HEK293 (cell line): Measurements from ENCODE around the gene SYCN.

Source experiments
- AEBP2 ChIP-seq: fragments of 450-650 bp; formaldehyde crosslinking; IDR thresholded peaks from 2 replicates; pipeline ENCODE4 v1.5.1; 2016; ENCODE audit warnings: missing biosample characterization, missing genetic modification characterization, borderline replicate concordance
- BCL6B ChIP-seq: fragments of 450-650 bp; formaldehyde crosslinking; IDR thresholded peaks from 2 replicates; pipeline ENCODE4 v1.5.1; 2017; ENCODE audit warnings: missing biosample characterization, missing genetic modification characterization
- GFI1B ChIP-seq: fragments of 450-650 bp; formaldehyde crosslinking; IDR thresholded peaks from 2 replicates; pipeline ENCODE4 v1.5.1; 2016; ENCODE audit warnings: missing biosample characterization, missing genetic modification characterization
- GLIS1 ChIP-seq: fragments of 450-650 bp; formaldehyde crosslinking; IDR thresholded peaks from 2 replicates; pipeline ENCODE4 v1.5.1; 2016; ENCODE audit warnings: missing biosample characterization, missing genetic modification characterization
- KLF1 ChIP-seq: fragments of 450-650 bp; formaldehyde crosslinking; IDR thresholded peaks from 2 replicates; pipeline ENCODE4 v1.5.1; 2016; ENCODE audit warnings: missing biosample characterization, missing genetic modification characterization
- KLF10 ChIP-seq: fragments of 450-650 bp; IDR thresholded peaks from 2 replicates; pipeline ENCODE4 v1.5.1; 2018; ENCODE audit warnings: missing biosample characterization, mild to moderate bottlenecking, missing genetic modification characterization
- KLF9 ChIP-seq: fragments of 450-650 bp; formaldehyde crosslinking; IDR thresholded peaks from 2 replicates; pipeline ENCODE4 v1.5.1; 2016; ENCODE audit warnings: missing biosample characterization, missing genetic modification characterization, low read depth
- MEIS1 ChIP-seq: sonication (generic); formaldehyde crosslinking; IDR thresholded peaks from 2 replicates; pipeline ENCODE4 v1.8.1; 2022; ENCODE audit warnings: missing genetic modification reagents, mild to moderate bottlenecking, borderline replicate concordance
- PRDM1 ChIP-seq: fragments of 450-650 bp; formaldehyde crosslinking; IDR thresholded peaks from 2 replicates; pipeline ENCODE4; 2016; ENCODE audit warnings: missing biosample characterization, missing genetic modification characterization
- REPIN1 ChIP-seq: fragments of 450-650 bp; formaldehyde crosslinking; IDR thresholded peaks from 2 replicates; pipeline ENCODE4 v1.5.1; 2017; ENCODE audit warnings: missing biosample characterization, missing genetic modification characterization, low read depth
- SETDB1 ChIP-seq: IDR thresholded peaks from one replicate; pipeline ENCODE4 v1.6.1; 2017; ENCODE audit warnings: mild to moderate bottlenecking, low read length, moderate library complexity, mixed read lengths; ENCODE audit not compliant: insufficient read length
- WT1 ChIP-seq: fragments of 450-650 bp; formaldehyde crosslinking; IDR thresholded peaks from 2 replicates; pipeline ENCODE4 v1.5.1; 2016; ENCODE audit warnings: missing biosample characterization, missing genetic modification characterization
- ZBTB21 ChIP-seq: fragments of 450-650 bp; formaldehyde crosslinking; IDR thresholded peaks from 2 replicates; pipeline ENCODE4 v1.5.1; 2017; ENCODE audit warnings: missing biosample characterization, missing genetic modification characterization
- ZEB2 ChIP-seq: fragments of 450-650 bp; formaldehyde crosslinking; IDR thresholded peaks from 2 replicates; pipeline ENCODE4 v1.5.1; 2016; ENCODE audit warnings: missing biosample characterization, missing genetic modification characterization
- ZFHX2 ChIP-seq: fragments of 450-650 bp; formaldehyde crosslinking; conservative IDR thresholded peaks from 2 replicates; pipeline ENCODE4 v1.5.1; 2016; ENCODE audit warnings: missing biosample characterization, missing genetic modification characterization
- ZNF146 ChIP-seq: fragments of 450-650 bp; formaldehyde crosslinking; IDR thresholded peaks from 2 replicates; pipeline ENCODE4 v1.5.1; 2016; ENCODE audit warnings: missing biosample characterization, missing genetic modification characterization
- ZNF155 ChIP-seq: fragments of 450-650 bp; formaldehyde crosslinking; IDR thresholded peaks from 2 replicates; pipeline ENCODE4 v1.5.1; 2016; ENCODE audit warnings: missing biosample characterization, missing genetic modification characterization
- ZNF174 ChIP-seq: fragments of 450-650 bp; formaldehyde crosslinking; IDR thresholded peaks from 2 replicates; pipeline ENCODE4 v1.5.0; 2017; ENCODE audit warnings: missing biosample characterization, mild to moderate bottlenecking, missing genetic modification characterization
- ZNF175 ChIP-seq: fragments of 450-650 bp; formaldehyde crosslinking; IDR thresholded peaks from 2 replicates; pipeline ENCODE4 v1.5.1; 2016; ENCODE audit warnings: missing biosample characterization, missing genetic modification characterization
- ZNF2 ChIP-seq: fragments of 450-650 bp; formaldehyde crosslinking; IDR thresholded peaks from 2 replicates; pipeline ENCODE4 v1.5.1; 2016; ENCODE audit warnings: missing biosample characterization, missing genetic modification characterization
- ZNF26 ChIP-seq: fragments of 450-650 bp; formaldehyde crosslinking; IDR thresholded peaks from 2 replicates; pipeline ENCODE4 v1.5.1; 2016; ENCODE audit warnings: missing biosample characterization, missing genetic modification characterization
- ZNF266 ChIP-seq: fragments of 450-650 bp; formaldehyde crosslinking; IDR thresholded peaks from 2 replicates; pipeline ENCODE4 v1.5.1; 2016; ENCODE audit warnings: missing biosample characterization, missing genetic modification characterization, low read depth
- ZNF302 ChIP-seq: fragments of 450-650 bp; formaldehyde crosslinking; IDR thresholded peaks from 2 replicates; pipeline ENCODE4 v1.5.1; 2016; ENCODE audit warnings: missing biosample characterization, missing genetic modification characterization, low read depth
- ZNF354C ChIP-seq: fragments of 450-650 bp; formaldehyde crosslinking; IDR thresholded peaks from 2 replicates; pipeline ENCODE4 v1.5.1; 2016; ENCODE audit warnings: missing biosample characterization, missing genetic modification characterization, low read depth, borderline replicate concordance
- ZNF362 ChIP-seq: fragments of 450-650 bp; formaldehyde crosslinking; IDR thresholded peaks from 2 replicates; pipeline ENCODE4 v1.5.1; 2016; ENCODE audit warnings: missing biosample characterization, missing genetic modification characterization
- ZNF423 ChIP-seq: fragments of 450-650 bp; formaldehyde crosslinking; IDR thresholded peaks from 2 replicates; pipeline ENCODE4 v1.5.1; 2016; ENCODE audit warnings: missing biosample characterization, missing genetic modification characterization
- ZNF529 ChIP-seq: fragments of 450-650 bp; formaldehyde crosslinking; IDR thresholded peaks from 2 replicates; pipeline ENCODE4 v1.5.1; 2017; ENCODE audit warnings: missing genetic modification characterization, missing biosample characterization; ENCODE audit not compliant: insufficient replicate concordance
- ZNF560 ChIP-seq: fragments of 450-650 bp; formaldehyde crosslinking; IDR thresholded peaks from 2 replicates; pipeline ENCODE4 v1.5.1; 2017; ENCODE audit warnings: missing biosample characterization, missing genetic modification characterization, borderline replicate concordance
- ZNF561 ChIP-seq: fragments of 450-650 bp; IDR thresholded peaks from 2 replicates; pipeline ENCODE4 v1.5.1; 2018; ENCODE audit warnings: missing biosample characterization, missing genetic modification characterization, borderline replicate concordance
- ZNF600 ChIP-seq: fragments of 450-650 bp; formaldehyde crosslinking; IDR thresholded peaks from 2 replicates; pipeline ENCODE4 v1.5.1; 2016; ENCODE audit warnings: missing biosample characterization, missing genetic modification characterization
- ZNF707 ChIP-seq: fragments of 450-650 bp; formaldehyde crosslinking; IDR thresholded peaks from 2 replicates; pipeline ENCODE4 v1.5.1; 2016; ENCODE audit warnings: missing biosample characterization, missing genetic modification characterization
- ZNF747 ChIP-seq: fragments of 450-650 bp; formaldehyde crosslinking; IDR thresholded peaks from 2 replicates; pipeline ENCODE4 v1.5.1; 2016; ENCODE audit warnings: missing biosample characterization, missing genetic modification characterization
- TF ChIP-seq, protein P1 (sequence below): fragments of 450-650 bp; formaldehyde crosslinking; IDR thresholded peaks from 2 replicates; pipeline ENCODE4 v1.5.1; 2016; ENCODE audit warnings: missing biosample characterization, missing genetic modification characterization

SYCN gene

GRCh38 chr19:39174558-39175544 is 29.2 kb downstream of the SYCN start (continued):
- TF ChIP-seq, protein P1, sequence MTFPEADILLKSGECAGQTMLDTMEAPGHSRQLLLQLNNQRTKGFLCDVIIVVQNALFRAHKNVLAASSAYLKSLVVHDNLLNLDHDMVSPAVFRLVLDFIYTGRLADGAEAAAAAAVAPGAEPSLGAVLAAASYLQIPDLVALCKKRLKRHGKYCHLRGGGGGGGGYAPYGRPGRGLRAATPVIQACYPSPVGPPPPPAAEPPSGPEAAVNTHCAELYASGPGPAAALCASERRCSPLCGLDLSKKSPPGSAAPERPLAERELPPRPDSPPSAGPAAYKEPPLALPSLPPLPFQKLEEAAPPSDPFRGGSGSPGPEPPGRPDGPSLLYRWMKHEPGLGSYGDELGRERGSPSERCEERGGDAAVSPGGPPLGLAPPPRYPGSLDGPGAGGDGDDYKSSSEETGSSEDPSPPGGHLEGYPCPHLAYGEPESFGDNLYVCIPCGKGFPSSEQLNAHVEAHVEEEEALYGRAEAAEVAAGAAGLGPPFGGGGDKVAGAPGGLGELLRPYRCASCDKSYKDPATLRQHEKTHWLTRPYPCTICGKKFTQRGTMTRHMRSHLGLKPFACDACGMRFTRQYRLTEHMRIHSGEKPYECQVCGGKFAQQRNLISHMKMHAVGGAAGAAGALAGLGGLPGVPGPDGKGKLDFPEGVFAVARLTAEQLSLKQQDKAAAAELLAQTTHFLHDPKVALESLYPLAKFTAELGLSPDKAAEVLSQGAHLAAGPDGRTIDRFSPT (tag by site-specific recombination), result 0 out of 2 replicates have a peak, but pooled peaks have one; percentile 50
- TF ChIP-seq KLF1 (tag by site-specific recombination), result peak; percentile 69
- no peak for TF ChIP-seq ZNF707 (tag by site-specific recombination)
- TF ChIP-seq ZNF354C (tag by site-specific recombination), result no peak
- no peak for TF ChIP-seq ZNF600 (tag by site-specific recombination)
- no peak for TF ChIP-seq ZNF174 (tag by site-specific recombination)
- TF ChIP-seq ZNF175 (tag by site-specific recombination), result no peak
- no peak for TF ChIP-seq ZNF529
- no peak for TF ChIP-seq ZBTB21 (tag by site-specific recombination)
- no peak for TF ChIP-seq MEIS1
- no peak for TF ChIP-seq ZNF561
- TF ChIP-seq KLF9, result peak; percentile 93
- TF ChIP-seq ZNF266 (tag by site-specific recombination), result no peak
- TF ChIP-seq ZEB2 (tag by site-specific recombination), result no peak
- peak; percentile 93 for TF ChIP-seq GLIS1 (tag by site-specific recombination)
- TF ChIP-seq ZNF302, result no peak
- TF ChIP-seq ZNF155, result no peak
- no peak for TF ChIP-seq ZNF362 (tag by site-specific recombination)
- TF ChIP-seq AEBP2, result no peak
- no peak for TF ChIP-seq ZNF2 (tag by site-specific recombination)
- TF ChIP-seq ZNF146 (tag by site-specific recombination), result no peak
- no peak for TF ChIP-seq BCL6B (tag by site-specific recombination)
- no peak for TF ChIP-seq SETDB1
- no peak for TF ChIP-seq REPIN1 (tag by site-specific recombination)
- no peak for TF ChIP-seq ZNF560 (tag by site-specific recombination)
- peak; percentile 77 for TF ChIP-seq ZFHX2 (tag by site-specific recombination)
- no peak for TF ChIP-seq WT1
- TF ChIP-seq PRDM1, result no peak
- no peak for TF ChIP-seq ZNF747 (tag by site-specific recombination)
- TF ChIP-seq ZNF26 (tag by site-specific recombination), result no peak
- TF ChIP-seq ZNF423, result 0 out of 2 replicates have a peak, but pooled peaks have one; percentile 41
- TF ChIP-seq GFI1B (tag by site-specific recombination), result no peak
- peak; percentile 72; the same call in 1 of the 2 replicates for TF ChIP-seq KLF10 (tag by site-specific recombination)
